HG03439 (cell line): ENCODE measurements around the gene PEX19.

Experiments used
- ATAC-seq: cut with Tn5 transposase; IDR thresholded peaks from one replicate; pipeline ENCODE4 v1.9.1; 2021; ENCODE audit warnings: mild to moderate bottlenecking, moderate library complexity; ENCODE audit not compliant: unreplicated experiment

PEX19 gene

DNA sequence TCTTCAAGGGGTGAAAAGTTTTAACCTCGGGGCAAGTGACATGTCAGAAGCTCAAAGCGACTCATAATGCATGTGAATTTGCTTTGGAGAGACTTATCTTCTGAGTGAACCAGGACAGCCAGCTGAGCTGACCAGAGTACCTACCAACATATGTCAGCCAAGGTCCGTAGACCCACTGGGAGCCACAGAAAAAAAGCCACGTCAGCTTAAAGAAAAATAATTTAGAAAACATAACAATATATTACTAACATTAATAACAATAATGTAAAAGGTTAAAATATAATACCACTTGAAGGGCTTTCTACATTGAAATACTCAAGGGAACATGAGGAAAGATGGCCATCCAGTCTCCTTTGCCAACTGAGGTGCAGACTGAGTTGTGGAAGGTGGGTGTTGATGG, 6.9 kb downstream of the PEX19 start:
- ATAC-seq, result no peak

DNA sequence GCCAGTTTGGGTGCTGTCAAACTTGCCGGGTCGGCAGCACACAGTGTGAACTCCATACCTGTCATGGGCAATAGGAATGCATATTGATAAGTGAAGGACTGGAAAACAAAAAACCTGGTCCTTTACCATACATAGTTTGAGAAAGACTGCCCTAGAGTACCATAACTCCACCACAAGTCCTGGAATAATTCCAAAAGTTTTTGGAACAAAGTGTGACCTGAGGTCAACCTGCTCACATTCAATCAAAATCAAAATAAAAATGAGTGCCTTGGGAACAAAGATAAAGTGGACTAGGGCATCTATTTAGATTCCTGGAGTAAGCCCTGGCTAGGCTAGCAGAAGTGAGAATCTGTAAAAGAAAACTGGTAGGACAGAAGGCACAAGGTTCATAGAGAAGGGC, 7.6 kb downstream of the PEX19 start:
- no peak for ATAC-seq

DNA sequence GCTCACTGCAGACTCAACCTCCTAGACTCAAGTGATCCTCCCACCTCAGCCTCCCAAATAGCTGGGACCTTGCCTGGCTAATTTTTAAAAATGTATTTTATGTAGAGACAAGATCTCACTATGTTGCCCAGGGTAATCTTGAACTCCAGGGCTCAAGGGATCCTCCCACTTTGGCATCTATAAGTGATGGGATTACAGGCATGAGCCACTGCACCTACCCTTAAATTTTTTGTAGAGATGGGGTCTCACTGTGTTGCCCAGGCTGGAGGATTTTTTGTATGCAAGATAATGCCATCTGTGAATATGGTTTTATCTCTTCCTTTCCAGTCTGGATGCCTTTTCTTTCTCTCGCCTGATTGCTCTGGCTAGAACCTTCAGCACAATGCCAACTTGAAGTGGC, 13.9 kb downstream of the PEX19 start:
- no peak for ATAC-seq

DNA sequence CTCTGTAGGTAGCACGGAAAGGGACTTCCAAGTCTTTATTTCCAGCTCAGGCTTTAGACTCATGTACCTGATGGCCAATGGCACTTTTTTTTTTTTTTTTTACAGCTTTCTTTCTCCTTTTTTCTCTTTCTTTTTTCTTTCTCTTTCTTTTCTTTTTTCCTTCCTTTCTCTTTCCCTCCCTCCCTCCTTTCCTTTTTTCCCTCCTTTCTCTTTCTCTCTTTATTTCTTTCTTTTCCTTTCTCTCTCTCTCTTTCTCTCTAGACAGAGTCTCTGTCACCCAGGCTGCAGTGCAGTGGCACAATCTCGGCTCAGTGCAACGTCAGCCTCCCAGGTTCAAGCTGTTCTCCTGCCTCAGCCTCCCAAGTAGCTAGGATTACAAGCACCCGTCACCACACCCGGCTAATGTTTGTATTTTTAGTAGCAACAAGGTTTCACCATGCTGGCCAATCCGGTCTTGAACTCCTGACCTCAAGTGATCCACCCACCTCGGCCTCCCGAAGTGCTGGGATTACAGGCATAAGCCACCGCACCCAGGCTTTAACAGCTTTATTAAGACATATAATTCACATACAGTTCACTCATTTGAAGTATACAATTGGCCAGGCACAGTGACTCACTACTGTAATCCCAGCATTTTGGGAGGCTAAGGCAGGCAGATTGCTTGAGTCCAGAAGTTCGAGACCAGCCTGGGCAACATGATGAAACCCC, 17.5 kb downstream of the PEX19 start:
- ATAC-seq, result no peak

DNA sequence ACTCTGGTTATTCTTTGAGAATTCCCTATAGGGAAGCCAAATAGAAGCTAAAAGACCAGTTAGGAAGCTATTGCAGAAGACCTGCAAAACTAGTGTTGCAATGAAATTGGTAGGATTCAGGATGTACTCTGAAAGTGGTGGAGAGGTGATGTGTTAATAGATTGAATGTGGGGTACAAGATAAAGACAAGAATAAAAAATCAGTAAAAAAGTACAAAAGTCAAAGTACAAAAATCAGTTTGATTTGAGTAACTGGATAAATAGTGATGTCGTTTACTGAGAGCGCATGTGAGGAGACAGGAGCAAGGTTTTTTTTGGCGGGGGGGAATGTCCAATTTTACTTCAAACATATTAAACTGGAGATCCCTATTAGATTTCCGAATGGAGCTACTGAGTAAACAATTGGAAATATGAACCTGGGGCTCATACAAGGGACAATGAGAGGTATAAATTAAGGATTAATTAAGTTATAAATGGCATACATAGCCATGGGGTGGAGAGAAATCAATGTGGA, 20.1 kb downstream of the PEX19 start:
- no peak for ATAC-seq

DNA sequence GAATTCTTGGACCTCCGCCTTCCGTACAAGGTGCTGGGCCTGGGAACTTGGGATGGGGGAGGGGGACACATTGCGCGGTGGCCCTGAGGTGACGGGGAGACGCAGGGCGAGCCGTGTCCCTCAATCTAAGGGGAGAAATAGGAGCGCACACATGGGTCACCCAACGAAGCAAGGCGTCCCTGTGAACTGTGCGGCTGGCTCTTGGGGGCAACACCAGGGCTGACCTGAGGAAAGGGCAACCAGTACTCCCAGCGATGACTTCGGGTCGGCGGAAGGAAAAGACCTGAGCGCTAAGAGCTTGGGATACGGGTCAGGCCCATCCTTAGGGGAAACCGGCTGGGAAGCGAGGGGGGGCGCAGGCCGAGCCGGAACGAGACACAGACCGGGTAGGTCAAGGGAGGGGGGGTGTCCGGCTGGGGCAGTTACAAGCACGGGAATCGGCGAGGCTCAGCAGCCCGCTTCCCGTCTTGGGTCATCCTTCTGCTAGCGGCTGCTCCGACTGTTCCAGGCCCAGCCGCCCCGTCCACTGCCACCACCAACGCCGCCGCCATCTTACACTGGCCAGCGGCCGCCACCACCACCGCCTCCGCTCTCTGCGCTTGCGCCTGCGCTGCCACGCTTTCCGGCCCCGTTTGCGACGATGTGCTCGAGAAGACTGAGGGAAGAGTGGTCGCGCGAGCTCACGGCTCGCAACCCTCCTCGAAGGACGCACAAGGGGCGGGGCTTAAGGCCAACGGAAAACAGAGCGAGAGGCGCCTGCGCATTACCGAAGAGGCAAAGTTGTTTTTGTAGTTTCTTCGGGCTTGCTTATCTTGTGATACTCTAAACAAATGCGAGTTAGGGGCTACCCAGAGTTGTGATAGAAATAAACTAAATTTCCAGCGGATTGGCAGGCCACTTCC, 22.8 kb downstream of the PEX19 start, which contains the start of gene DCAF8:
Gene DCAF8, minus strand, starts transcription at position 657 of the 902 bp plus-strand sequence. CDS start 18,541 bp downstream, outside the sequence.
- peak; percentile 76 for ATAC-seq

DNA sequence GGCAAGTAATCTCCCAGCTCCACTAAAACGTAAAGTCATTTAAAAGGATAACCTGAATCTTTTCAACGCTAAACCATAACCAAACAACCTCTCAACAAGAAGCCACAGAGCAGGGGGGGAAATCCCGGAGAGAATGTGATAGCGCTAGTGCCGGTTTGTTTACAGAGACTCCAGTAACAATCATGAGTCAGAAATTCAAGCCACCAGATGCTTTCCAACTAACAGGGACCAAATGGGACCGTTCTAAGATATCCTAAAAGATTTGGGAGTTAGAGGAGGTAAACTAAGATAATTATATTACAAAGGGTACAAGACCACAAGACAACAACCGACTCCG, 23.4 kb downstream of the PEX19 start:
- peak; percentile 43 for ATAC-seq

DNA sequence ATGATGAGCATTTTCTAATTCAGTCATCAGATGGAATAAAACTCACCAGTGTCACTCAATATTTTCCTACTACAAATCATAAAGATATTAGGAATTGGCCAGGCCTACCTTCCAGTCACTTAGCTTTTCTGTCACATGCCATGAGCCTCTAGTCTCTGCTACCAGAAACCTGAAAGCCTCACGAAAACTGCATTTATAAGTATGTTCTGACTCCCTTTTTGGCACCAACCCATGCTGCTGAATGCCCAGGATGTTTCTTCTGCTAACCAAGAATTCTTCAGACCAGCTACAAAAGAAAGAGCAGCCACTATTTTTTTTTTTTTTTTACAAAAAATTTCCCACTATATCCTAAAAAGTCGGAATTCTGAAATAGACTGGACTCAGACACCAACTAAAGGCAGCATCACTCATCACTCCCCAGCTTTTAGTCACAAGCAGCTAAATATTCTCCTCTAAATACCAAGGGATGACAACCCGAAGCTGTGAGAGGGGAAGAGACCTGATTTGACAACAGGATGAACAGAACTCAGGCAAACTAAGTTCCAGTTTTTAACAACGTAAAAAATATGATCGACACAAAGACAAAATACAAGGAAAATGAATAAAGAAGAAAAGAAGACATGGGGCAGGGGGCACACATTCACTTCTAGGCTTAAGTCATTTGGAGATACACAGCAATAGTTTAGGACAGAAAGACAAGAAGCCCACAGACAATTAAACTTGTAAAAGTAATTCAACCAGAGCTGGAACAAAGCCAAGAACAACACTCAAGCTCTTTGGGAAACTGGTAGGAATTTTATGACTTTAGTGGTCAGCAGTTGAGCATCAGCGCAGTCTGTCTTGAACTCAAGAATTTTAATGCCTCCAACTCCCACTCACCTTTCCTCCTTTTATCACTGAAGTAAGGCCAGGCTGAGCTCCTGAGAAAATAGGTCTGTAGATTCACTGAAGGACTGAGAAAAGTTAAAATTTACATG, 24.2 kb downstream of the PEX19 start:
- no peak for ATAC-seq

DNA sequence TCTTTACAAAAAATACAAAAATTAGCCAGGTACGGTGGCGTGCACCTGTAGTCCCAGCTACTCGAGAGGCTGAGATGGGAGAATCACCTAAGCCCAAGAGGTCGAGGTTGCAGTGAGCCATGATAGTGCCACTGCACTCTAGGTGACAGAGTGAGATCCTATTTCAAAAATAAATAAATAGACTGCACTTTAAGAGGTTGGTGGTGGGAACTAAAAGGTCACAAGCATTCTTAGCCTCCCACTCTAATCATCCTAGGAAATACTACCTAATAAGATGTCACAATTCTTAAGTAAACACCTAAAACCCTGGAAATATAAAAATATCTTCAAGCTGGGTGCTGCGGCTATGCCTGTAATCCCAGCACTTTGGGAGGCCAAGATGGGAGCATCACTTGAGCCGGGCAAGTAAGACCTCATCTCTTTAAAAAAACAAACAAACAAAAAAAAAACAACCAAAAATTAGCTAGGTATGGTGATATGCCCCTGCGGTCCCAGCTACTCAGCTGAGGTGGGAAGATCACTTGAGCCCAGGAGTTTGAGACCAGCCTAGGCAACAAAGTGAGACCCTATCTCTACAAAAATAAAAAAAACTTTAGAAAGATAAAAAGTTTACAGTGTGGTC, 26.6 kb downstream of the PEX19 start:
- no peak for ATAC-seq

DNA sequence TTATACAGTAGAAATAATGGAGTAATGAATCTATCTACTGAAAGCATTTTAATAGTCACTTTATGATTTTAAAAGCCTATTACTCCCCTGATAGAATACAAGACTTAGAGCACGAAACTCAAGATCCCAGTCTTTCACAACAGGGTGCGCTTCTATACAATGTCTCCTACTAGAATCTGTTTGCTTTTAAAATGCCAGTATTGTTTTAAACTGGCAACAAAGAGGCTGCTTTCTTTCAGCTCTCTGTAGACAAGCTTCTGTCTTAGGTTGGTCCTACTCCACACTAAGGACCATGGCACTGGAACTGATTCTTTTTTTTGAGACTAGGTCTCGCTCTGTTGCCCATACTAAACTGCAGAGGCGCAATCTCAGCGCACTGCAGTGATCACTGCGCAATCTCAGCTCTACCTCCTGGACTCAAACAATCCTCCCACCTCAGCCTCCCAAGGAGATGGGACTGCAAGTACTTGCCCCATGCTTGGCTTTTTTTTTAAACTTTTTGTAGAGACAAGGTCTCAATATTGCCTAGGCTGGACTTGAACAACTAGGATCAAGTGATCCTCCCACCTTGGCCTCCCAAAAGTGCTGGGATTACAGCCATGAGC, 27.4 kb downstream of the PEX19 start:
- no peak for ATAC-seq

DNA sequence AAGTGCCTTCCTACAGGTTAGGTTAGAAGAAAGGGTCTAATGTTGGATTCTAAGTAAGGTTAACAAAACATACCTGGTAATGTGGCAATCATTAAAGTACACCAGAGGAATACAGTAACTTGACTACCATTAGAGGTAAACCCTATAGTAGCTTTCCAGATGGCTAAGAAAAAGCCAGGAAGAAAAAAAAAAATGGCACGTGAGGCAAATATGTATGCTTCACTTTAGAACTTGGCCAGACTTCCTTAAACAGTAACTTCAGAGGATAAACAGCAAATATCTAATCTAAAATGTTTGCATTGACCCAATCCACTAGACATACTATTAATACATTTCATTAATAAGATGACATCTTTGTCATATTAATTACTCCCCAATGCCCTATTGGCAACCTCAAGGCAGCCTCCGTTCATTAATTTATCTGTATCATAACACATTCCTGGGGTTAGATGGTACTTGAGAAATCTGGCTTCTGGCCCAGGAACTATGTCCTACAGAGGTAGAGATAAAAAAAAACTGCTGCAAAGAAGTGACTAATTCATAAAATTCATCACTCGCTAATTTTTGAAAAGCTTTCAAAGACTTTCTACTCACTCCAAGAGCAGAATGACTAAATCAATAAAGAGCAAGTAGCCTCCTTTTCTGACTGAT, 28.4 kb downstream of the PEX19 start:
- ATAC-seq, result no peak

DNA sequence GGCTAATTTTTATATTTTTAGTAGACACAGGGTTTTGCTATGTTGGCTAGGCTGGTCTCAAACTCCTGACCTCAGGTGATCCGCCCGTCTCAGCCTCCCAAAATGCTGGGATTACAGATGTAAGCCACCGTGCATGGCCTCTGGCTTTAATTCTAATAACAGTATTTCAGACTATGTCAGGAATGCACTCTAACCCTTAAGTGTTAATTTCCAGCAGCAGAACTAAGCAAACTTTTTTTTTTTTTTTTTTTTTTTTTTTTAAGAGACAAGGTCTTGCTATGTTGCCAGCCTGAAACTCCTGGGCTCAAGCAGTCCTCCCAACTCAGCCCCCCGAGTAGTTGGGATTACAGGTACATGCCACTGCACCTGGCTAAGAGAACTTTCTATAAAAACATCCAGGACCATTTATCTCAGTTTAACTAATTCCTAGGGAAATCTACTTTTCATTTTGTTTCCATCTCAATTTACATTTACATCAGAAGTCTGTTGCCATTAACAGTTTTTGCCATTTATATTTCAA, 29.1 kb downstream of the PEX19 start:
- ATAC-seq, result no peak

DNA sequence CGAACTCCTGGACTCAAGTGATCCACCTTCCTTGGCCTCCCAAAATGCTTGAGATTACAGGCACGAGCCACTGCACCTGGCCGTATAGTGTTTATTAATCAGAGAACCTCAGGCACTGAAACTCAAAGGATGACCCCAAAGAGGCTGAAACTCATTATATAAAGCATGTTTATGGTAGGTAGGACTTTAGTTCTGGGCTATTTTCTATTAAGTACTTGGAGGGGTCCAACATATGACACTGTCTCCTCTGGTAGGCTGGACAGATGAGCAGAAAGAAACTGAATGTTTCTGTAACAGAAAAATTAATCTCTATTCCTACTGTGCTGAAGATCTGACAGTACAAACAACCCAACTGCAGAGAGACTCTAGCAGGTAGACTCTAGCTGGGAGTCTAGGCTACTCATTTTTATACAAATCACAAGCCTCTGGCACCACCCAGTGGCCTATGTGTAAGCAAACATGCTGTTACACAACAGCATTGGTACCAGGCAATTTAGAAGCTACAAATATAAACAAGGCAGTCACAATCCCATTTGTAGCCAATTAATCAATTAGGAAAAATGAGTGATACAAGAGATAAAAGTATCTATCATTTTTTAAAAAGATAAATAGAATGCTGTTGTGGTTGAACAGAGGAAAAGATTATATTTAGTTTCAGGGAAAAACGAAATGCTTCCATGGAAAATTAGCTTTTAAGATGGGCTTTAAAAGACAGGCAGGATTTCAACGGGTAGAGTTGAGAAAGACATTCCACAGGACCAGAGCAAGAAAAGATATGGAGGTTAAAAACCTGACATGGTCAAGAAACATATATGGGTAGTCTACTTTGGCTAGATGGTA, 33.0 kb downstream of the PEX19 start:
- ATAC-seq, result no peak

DNA sequence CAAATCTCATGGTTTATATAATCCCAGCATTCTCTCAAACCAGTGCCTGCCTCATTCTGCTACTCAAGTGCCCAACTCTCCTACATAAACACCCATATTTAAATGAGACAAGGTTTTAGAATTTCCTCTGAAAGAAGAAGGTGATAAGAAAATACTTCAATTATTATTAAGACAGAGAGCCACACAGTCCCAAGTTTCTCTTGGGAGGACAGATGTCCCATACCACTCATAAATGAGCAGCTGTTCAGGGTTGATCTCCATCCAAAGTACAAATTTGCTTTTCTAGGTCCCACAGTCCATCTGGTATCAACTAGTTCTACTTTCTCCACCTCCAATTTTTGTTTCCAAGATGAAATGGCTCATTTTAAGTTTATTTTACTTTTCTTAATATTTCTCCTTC, 33.9 kb downstream of the PEX19 start:
- no peak for ATAC-seq

DNA sequence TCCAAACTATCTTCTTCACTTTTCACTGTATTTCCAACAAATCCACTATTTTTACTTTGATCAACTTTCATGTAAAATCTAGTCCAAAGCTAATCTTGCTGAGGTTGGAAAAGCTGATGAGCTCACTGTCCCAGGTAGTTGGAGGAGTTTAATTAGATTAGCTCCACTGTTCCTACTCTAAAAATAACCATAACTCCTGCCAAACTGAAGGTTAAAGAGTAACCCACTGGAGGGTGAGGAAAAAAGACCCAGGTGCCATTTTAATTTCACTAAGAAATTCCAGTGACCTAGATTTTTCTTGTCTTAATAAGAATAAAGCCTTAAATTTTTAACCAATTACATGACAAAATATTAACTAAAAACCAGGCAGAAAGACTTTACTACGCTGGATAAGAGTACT, 37.9 kb downstream of the PEX19 start:
- ATAC-seq, result no peak

DNA sequence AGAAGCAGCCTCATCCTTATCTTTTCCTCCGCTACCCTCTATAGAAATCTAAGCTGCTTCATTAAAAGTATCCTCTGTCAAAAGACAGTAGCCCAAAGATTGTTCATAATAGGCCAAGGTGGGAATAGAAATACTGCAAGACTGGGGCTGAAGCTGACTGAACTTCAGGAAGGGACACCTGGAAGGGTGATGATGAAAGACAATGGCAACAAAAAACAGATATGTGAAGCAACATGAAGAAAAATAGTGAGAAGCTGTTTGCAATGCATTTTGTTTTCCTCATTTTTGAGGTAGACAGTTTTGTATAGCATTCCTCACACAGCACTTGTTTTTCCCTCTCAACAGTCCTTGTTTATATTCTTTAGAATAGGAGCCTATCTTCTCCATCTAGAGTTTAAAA, 39.5 kb downstream of the PEX19 start:
- ATAC-seq, result no peak

DNA sequence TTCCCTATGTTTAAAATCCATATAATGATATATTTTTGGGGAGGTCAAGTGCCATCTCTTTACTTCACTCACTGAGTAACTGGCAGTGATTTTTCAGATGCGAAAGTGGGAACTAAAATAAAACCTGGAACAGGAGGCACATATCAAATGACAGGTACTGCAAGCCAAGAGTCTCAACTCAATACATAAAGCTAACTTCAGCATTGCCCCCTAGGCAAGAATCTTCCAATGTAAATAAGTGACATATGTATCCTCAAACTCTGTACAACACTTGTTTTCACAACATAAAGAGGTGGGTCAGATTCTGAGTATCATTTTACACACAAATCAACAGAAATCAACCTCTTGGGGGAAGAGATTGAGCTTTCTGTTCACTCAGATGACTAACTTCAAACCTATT, 40.7 kb downstream of the PEX19 start:
- ATAC-seq, result no peak

DNA sequence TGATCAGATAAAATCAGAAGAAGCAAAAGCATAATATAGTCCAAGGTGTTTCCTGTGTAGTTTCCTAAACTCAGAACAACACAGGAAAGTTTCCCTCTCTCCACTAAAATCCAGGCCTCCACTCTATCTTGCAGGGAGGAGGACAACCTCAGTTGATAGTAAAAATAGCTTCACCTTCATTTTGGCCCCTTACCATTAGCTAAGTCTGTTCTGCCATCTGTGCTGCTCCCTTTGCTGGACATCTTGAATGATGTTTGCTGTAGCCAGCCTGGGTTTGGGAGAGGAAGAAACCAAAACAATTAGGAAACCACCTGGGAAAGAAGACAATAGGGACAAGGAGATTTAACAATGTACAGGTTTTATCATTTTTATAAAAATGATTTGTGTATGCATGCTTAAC, 41.2 kb downstream of the PEX19 start:
- ATAC-seq, result no peak
